Activated CD8-positive, alpha-beta memory T cell treated with anti-CD3 and anti-CD28 coated beads, Interleukin-2, amount 10 ng/mL, durations not matched to agents 7 days and 5 days (primary cell): ENCODE results near the gene ACACA. TPM values are rescaled to one million over a fixed set of nuclear protein-coding genes. Genes with fewer than 3 reads are reported as not detected.
A peak's percentile ranks its signal among the peaks of the same experiment; 100 is the strongest.
"Not testable (repeated sequence)": the region's sequence is repeated elsewhere in the genome, so short reads cannot be mapped to it uniquely, and the experiment has no call there.

ENCODE experiments used
- ATAC-seq: fragments of 150-1000 bp; cut with Tn5 transposase; one replicate; pipeline ENCODE4 v1.10.0; 2021; ENCODE audit warnings: moderate library complexity
- CTCF ChIA-PET: fragments of 350-600 bp; sonication (Branson Sonifier 250); formaldehyde crosslinking; loops from one replicate; lab custom pipeline; 2021; ENCODE audit warnings: antibody characterized with exemption; lab: Charles Lee
- DNase-seq: peaks from one replicate; pipeline ENCODE4 v3.0.0-alpha.2; 2020
- H3K27ac Mint-ChIP-seq: one replicate; pipeline ENCODE4 v1.8.0; 2021; ENCODE audit warnings: mild to moderate bottlenecking, mixed read lengths
- H3K27me3 Mint-ChIP-seq: one replicate; pipeline ENCODE4 v1.8.0; 2021; ENCODE audit warnings: mixed read lengths
- H3K36me3 Mint-ChIP-seq: one replicate; pipeline ENCODE4 v1.8.0; 2021; ENCODE audit warnings: mild to moderate bottlenecking, mixed read lengths
- H3K4me1 Mint-ChIP-seq: one replicate; pipeline ENCODE4 v1.8.0; 2021; ENCODE audit warnings: mixed read lengths
- H3K4me3 Mint-ChIP-seq: one replicate; pipeline ENCODE4 v1.8.0; 2021; ENCODE audit warnings: mild to moderate bottlenecking, moderate library complexity, mixed read lengths
- H3K9me3 Mint-ChIP-seq: one replicate; pipeline ENCODE4 v1.8.0; 2022; ENCODE audit warnings: low read depth, mixed read lengths
- total RNA-seq, 2 experiments: library from RNA; stranded (reverse); gene quantifications; one replicate each; pipeline ENCODE4 v1.2.3, GENCODE V29; 2021

ACACA gene
- total RNA-seq, 2 experiments from 2014 or later: 55.4 to 69.7 TPM

GRCh38 chr17:37422971-37423625, 16.5 kb upstream of the ACACA start:
- CTCF ChIA-PET: interaction anchor here (1.6 to 2.7 kb wide), 2 partner anchors 9 to 16 kb away, joined by 5 to 8 read pairs; partner anchors contain the start of genes ACACA and TADA2A
- no peaks in the 10 kb centered on the region for H3K27me3 Mint-ChIP-seq
- H3K27ac Mint-ChIP-seq: no peak overlapping the region
- H3K9me3 Mint-ChIP-seq: no peaks in the 10 kb centered on the region
- no peak for DNase-seq
- no peak for ATAC-seq
- peaks cover 5% of the 10 kb centered on the region for H3K4me1 Mint-ChIP-seq
- peaks cover 35% of the 10 kb centered on the region for H3K36me3 Mint-ChIP-seq
- H3K4me3 Mint-ChIP-seq: no peak overlapping the region

- DNase-seq: no peak
- Mint-ChIP-seq H3K27me3 (no peaks in the 10 kb centered on the region), H3K4me1 (peaks cover 12% of the 10 kb centered on the region), H3K4me3 (no peak overlapping the region), H3K27ac (no peak overlapping the region), H3K9me3 (no peaks in the 10 kb centered on the region), H3K36me3 (peaks cover 28% of the 10 kb centered on the region)
- CTCF ChIA-PET: interaction anchor here (1.3 to 1.7 kb wide), 3 partner anchors 12 to 128 kb away, joined by 3 read pairs; no protein-coding TSS in a partner anchor
- ATAC-seq: no peak
These were observed 11.2 kb upstream of the ACACA start for GRCh38 chr17:37417852-37418251.

GRCh38 chr17:37413875-37414519, 7.4 kb upstream of the ACACA start:
- H3K36me3 Mint-ChIP-seq: peaks cover 47% of the 10 kb centered on the region

GRCh38 chr17:37410357-37410756, 3.7 kb upstream of the ACACA start:
- H3K4me1 Mint-ChIP-seq: peaks cover 38% of the 10 kb centered on the region
- no peaks in the 10 kb centered on the region for H3K9me3 Mint-ChIP-seq
- H3K27ac Mint-ChIP-seq: no peak overlapping the region
- ATAC-seq (no peak), DNase-seq (no peak)
- no peaks in the 10 kb centered on the region for H3K27me3 Mint-ChIP-seq
- no peak overlapping the region for H3K4me3 Mint-ChIP-seq
- CTCF ChIA-PET: interaction anchor here (0.8 to 1.2 kb wide), 2 partner anchors 16 to 19 kb away, joined by 3 read pairs; no protein-coding TSS in a partner anchor
- peaks cover 51% of the 10 kb centered on the region for H3K36me3 Mint-ChIP-seq

More at GRCh38 chr17:37413875-37414519, 7.4 kb upstream of the ACACA start:
- H3K4me1 Mint-ChIP-seq: peaks cover 22% of the 10 kb centered on the region
- CTCF ChIA-PET: interaction anchor here (0.7 to 0.8 kb wide), 2 partner anchors 9 to 16 kb away, joined by 4 to 5 read pairs; no protein-coding TSS in a partner anchor
- H3K27ac Mint-ChIP-seq: no peak overlapping the region
- no peaks in the 10 kb centered on the region for H3K27me3 Mint-ChIP-seq
- no peak overlapping the region for H3K4me3 Mint-ChIP-seq
- H3K9me3 Mint-ChIP-seq: no peaks in the 10 kb centered on the region
- no peak for DNase-seq
- ATAC-seq: no peak

- peaks cover 49% of the 10 kb centered on the region for H3K4me1 Mint-ChIP-seq
- CTCF ChIA-PET: interaction anchor here (1.0 to 1.5 kb wide), 4 partner anchors 10 to 35 kb away, joined by 3 to 8 read pairs (median 5); no protein-coding TSS in a partner anchor
These were observed 1.5 kb upstream of the ACACA start for GRCh38 chr17:37408145-37408479.

GRCh38 chr17:37405955-37406634, 541 bp downstream of the ACACA start:
- ATAC-seq (no peak), DNase-seq (no peak)
- peak overlapping the region; percentile 97 for H3K27ac Mint-ChIP-seq
- peaks cover 52% of the 10 kb centered on the region for H3K4me1 Mint-ChIP-seq
- CTCF ChIA-PET: interaction anchor here (1.1 to 4.0 kb wide), 3 partner anchors 32 to 105 kb away, joined by 3 to 16 read pairs (median 3); no protein-coding TSS in a partner anchor
- H3K27me3 Mint-ChIP-seq: no peaks in the 10 kb centered on the region
- peak overlapping the region; percentile 97 for H3K4me3 Mint-ChIP-seq
- H3K36me3 Mint-ChIP-seq: peaks cover 42% of the 10 kb centered on the region
- H3K9me3 Mint-ChIP-seq: no peaks in the 10 kb centered on the region

More at GRCh38 chr17:37408145-37408479, 1.5 kb upstream of the ACACA start:
- not testable (repeated sequence) for DNase-seq, H3K9me3 Mint-ChIP-seq, H3K27me3 Mint-ChIP-seq, ATAC-seq
- Mint-ChIP-seq H3K27ac (peak overlapping the region; percentile 91), H3K36me3 (peaks cover 48% of the 10 kb centered on the region), H3K4me3 (peak overlapping the region; percentile 84)

GRCh38 chr17:37405522-37405921, 1.1 kb downstream of the ACACA start:
- not testable (repeated sequence) for H3K27me3 Mint-ChIP-seq, H3K9me3 Mint-ChIP-seq, DNase-seq, ATAC-seq
- Mint-ChIP-seq H3K36me3 (peaks cover 36% of the 10 kb centered on the region), H3K4me3 (peak overlapping the region; percentile 97), H3K4me1 (peaks cover 50% of the 10 kb centered on the region), H3K27ac (peak overlapping the region; percentile 97)
- CTCF ChIA-PET: interaction anchor here (1.1 to 4.0 kb wide), 3 partner anchors 32 to 106 kb away, joined by 3 to 16 read pairs (median 3); no protein-coding TSS in a partner anchor

GRCh38 chr17:37400505-37400904, 6.1 kb downstream of the ACACA start:
- Mint-ChIP-seq H3K36me3 (peaks cover 22% of the 10 kb centered on the region), H3K27ac (no peak overlapping the region), H3K4me3 (no peak overlapping the region), H3K9me3 (no peaks in the 10 kb centered on the region), H3K27me3 (no peaks in the 10 kb centered on the region), H3K4me1 (peaks cover 35% of the 10 kb centered on the region)
- DNase-seq (no peak), ATAC-seq (no peak)
- CTCF ChIA-PET: interaction anchor here (4.1 kb wide), 1 partner anchor 27 kb away, joined by 38 read pairs; no protein-coding TSS in a partner anchor

GRCh38 chr17:37399265-37399803, 7.3 kb downstream of the ACACA start:
- DNase-seq: no peak
- ATAC-seq: no peak
- CTCF ChIA-PET: interaction anchor here (4.1 kb wide), 1 partner anchor 26 kb away, joined by 38 read pairs; no protein-coding TSS in a partner anchor

GRCh38 chr17:37393352-37393751, 13.3 kb downstream of the ACACA start:
- Mint-ChIP-seq H3K27ac (no peak overlapping the region), H3K4me1 (peaks cover 26% of the 10 kb centered on the region), H3K27me3 (no peaks in the 10 kb centered on the region), H3K36me3 (no peaks in the 10 kb centered on the region), H3K4me3 (no peak overlapping the region), H3K9me3 (no peaks in the 10 kb centered on the region)
- ATAC-seq: no peak
- CTCF ChIA-PET: interaction anchor here (0.7 to 4.9 kb wide), 2 partner anchors 20 to 495 kb away, joined by 3 to 40 read pairs; no protein-coding TSS in a partner anchor
- no peak for DNase-seq

More at GRCh38 chr17:37399265-37399803, 7.3 kb downstream of the ACACA start:
- Mint-ChIP-seq H3K4me1 (peaks cover 25% of the 10 kb centered on the region), H3K9me3 (no peaks in the 10 kb centered on the region), H3K4me3 (no peak overlapping the region), H3K27ac (no peak overlapping the region), H3K36me3 (peaks cover 13% of the 10 kb centered on the region), H3K27me3 (no peaks in the 10 kb centered on the region)

- H3K4me3 Mint-ChIP-seq: no peak overlapping the region
- H3K4me1 Mint-ChIP-seq: peaks cover 22% of the 10 kb centered on the region
- ATAC-seq (peak; percentile 66), DNase-seq (no peak)
- H3K9me3 Mint-ChIP-seq: no peaks in the 10 kb centered on the region
- H3K27me3 Mint-ChIP-seq: no peaks in the 10 kb centered on the region
- peak overlapping the region; percentile 52 for H3K27ac Mint-ChIP-seq
- no peaks in the 10 kb centered on the region for H3K36me3 Mint-ChIP-seq
- CTCF ChIA-PET: interaction anchor here (0.7 to 4.9 kb wide), 5 partner anchors 16 to 826 kb away, joined by 3 to 40 read pairs (median 4); partner anchors contain the start of gene C17orf78
These were observed 14.5 kb downstream of the ACACA start for GRCh38 chr17:37392024-37392590.

- H3K9me3 Mint-ChIP-seq: no peaks in the 10 kb centered on the region
- DNase-seq (no peak), ATAC-seq (no peak)
- no peak overlapping the region for H3K4me3 Mint-ChIP-seq
- CTCF ChIA-PET: interaction anchor here (0.9 to 2.1 kb wide), 4 partner anchors 12 to 32 kb away, joined by 3 to 5 read pairs (median 4); partner anchors contain the start of gene C17orf78
- H3K27ac Mint-ChIP-seq: no peak overlapping the region
- no peaks in the 10 kb centered on the region for H3K27me3 Mint-ChIP-seq
- H3K36me3 Mint-ChIP-seq: no peaks in the 10 kb centered on the region
- peaks cover 22% of the 10 kb centered on the region for H3K4me1 Mint-ChIP-seq
These were observed 15.5 kb downstream of the ACACA start for GRCh38 chr17:37391146-37391545.
